ENCODE data around the gene FAM167B.
"Not testable (repeated sequence)": the region's sequence is repeated elsewhere in the genome, so short reads cannot be mapped to it uniquely, and the experiment has no call there.

FAM167B gene

GRCh38 chr1:32224285-32224684 is 22.7 kb upstream of the FAM167B start:
- DNase-seq: no peak

- no peak for DNase-seq
These were observed 18.3 kb upstream of the FAM167B start for GRCh38 chr1:32228771-32229170.

GRCh38 chr1:32231843-32232432 is 15.1 kb upstream of the FAM167B start:
- no peak for DNase-seq

GRCh38 chr1:32232558-32233304 is 14.3 kb upstream of the FAM167B start:
- DNase-seq: no peak

- no peak for DNase-seq
These were observed 12.2 kb upstream of the FAM167B start for GRCh38 chr1:32234792-32235191.

GRCh38 chr1:32239337-32239736 is 7.7 kb upstream of the FAM167B start:
- DNase-seq: no peak

- DNase-seq: no peak
These were observed 7.3 kb upstream of the FAM167B start for GRCh38 chr1:32239790-32240139.

- DNase-seq: peak; percentile 83
These were observed 6.7 kb upstream of the FAM167B start for GRCh38 chr1:32240140-32240951.

- peak; percentile 80 for DNase-seq
These were observed 5.8 kb upstream of the FAM167B start for GRCh38 chr1:32241001-32241763.

- DNase-seq: peak; percentile 66
These were observed 4.6 kb upstream of the FAM167B start for GRCh38 chr1:32242341-32242851.

GRCh38 chr1:32247452-32247851 is 430 bp downstream of the FAM167B start:
- no peak for DNase-seq

- peak; percentile 72 for DNase-seq
These were observed 1.2 kb downstream of the FAM167B start for GRCh38 chr1:32247983-32248889.

GRCh38 chr1:32249831-32250525 is 3.0 kb downstream of the FAM167B start:
- DNase-seq: no peak

GRCh38 chr1:32250893-32251716 is 4.1 kb downstream of the FAM167B start, which contains the start of gene LCK:
TSS of gene LCK (plus strand) at chr1:32251265. CDS start at chr1:32274330, 23,065 bp downstream.
- no peak for DNase-seq

GRCh38 chr1:32255072-32256071 is 8.3 kb downstream of the FAM167B start:
- no peak for DNase-seq

- no peak for DNase-seq
These were observed 9.6 kb downstream of the FAM167B start for GRCh38 chr1:32256473-32257226.

GRCh38 chr1:32257227-32257508 is 10.1 kb downstream of the FAM167B start:
- DNase-seq: no peak

GRCh38 chr1:32263236-32263593 is 16.2 kb downstream of the FAM167B start:
- DNase-seq: not testable (repeated sequence)

All from left hindlimb (tissue), 1 donor.